Osteocyte (in vitro differentiated cells): ENCODE results near the gene CD300H. TPM values are rescaled to one million over a fixed set of nuclear protein-coding genes. Genes with fewer than 3 reads are reported as not detected.

Experiments used
- DNase-seq: peaks from one replicate; pipeline ENCODE4 v3.0.0; 2021; ENCODE audit warnings: mixed read lengths; ENCODE audit not compliant: unreplicated experiment; ENCODE audit errors: extremely low spot score
- H3K27ac Mint-ChIP-seq: one replicate; pipeline ENCODE4 v1.8.0; 2021; ENCODE audit warnings: mild to moderate bottlenecking, mixed read lengths; ENCODE audit not compliant: unreplicated experiment
- H3K27me3 Mint-ChIP-seq: one replicate; pipeline ENCODE4 v1.8.0; 2021; ENCODE audit warnings: mixed read lengths; ENCODE audit not compliant: unreplicated experiment
- H3K36me3 Mint-ChIP-seq: one replicate; pipeline ENCODE4 v1.8.0; 2021; ENCODE audit warnings: mixed read lengths; ENCODE audit not compliant: unreplicated experiment
- H3K4me1 Mint-ChIP-seq: one replicate; pipeline ENCODE4 v1.8.0; 2021; ENCODE audit warnings: mixed read lengths; ENCODE audit not compliant: unreplicated experiment
- H3K4me3 Mint-ChIP-seq: one replicate; pipeline ENCODE4 v1.8.0; 2021; ENCODE audit warnings: mild to moderate bottlenecking, moderate library complexity, mixed read lengths; ENCODE audit not compliant: unreplicated experiment
- H3K9me3 Mint-ChIP-seq: one replicate; pipeline ENCODE4 v1.8.0; 2021; ENCODE audit warnings: mixed read lengths; ENCODE audit not compliant: unreplicated experiment
- total RNA-seq: library from RNA; stranded (reverse); gene quantifications from 2 replicates; pipeline ENCODE4 v1.2.1, GENCODE V29; 2021
- TF ChIP-seq, protein P1 (sequence below): fragments of 200-600 bp; sonication (generic); IDR thresholded peaks from 2 replicates; pipeline ENCODE4 v1.5.0; 2021; ENCODE audit warnings: antibody characterized with exemption, mild to moderate bottlenecking, moderate library complexity

The CD300H gene
- total RNA-seq, 1 donor from 2014 or later, result not detected

DNA sequence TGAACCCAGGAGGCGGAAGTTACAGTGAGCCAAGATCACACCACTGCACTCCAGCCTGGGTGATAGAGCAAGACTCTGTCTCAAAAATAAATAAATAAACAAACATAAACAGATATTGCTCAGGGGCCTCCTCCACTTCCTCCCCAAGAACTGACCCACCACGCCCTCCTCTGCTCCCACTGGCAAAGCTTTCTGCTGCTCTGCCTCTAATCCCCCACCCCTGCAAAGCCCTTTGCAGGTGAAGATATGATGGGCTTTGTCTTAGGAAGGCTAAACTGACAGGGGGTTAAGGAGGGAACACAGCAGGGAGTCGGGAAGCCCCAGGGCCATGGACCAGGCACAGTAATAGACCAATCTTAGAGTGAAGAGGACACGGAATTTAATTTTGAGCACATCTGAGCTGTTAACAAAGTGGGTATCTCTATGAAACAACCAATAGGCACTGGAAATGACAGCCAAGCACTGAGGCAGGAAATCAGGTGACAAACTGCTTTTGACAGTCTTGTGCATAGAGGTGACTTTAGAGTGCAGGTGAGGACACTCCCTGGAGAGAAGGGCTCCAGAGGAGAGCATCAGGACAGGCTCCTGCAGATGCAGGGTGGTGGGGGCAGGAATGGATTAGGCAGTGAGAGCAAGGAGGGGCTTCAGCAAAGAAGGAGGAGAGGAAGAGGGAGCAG, 31.2 kb upstream of the CD300H start:
- H3K27ac Mint-ChIP-seq, result no peak overlapping the region
- H3K36me3 Mint-ChIP-seq, result no peaks in the 10 kb centered on the region
- TF ChIP-seq, protein P1, sequence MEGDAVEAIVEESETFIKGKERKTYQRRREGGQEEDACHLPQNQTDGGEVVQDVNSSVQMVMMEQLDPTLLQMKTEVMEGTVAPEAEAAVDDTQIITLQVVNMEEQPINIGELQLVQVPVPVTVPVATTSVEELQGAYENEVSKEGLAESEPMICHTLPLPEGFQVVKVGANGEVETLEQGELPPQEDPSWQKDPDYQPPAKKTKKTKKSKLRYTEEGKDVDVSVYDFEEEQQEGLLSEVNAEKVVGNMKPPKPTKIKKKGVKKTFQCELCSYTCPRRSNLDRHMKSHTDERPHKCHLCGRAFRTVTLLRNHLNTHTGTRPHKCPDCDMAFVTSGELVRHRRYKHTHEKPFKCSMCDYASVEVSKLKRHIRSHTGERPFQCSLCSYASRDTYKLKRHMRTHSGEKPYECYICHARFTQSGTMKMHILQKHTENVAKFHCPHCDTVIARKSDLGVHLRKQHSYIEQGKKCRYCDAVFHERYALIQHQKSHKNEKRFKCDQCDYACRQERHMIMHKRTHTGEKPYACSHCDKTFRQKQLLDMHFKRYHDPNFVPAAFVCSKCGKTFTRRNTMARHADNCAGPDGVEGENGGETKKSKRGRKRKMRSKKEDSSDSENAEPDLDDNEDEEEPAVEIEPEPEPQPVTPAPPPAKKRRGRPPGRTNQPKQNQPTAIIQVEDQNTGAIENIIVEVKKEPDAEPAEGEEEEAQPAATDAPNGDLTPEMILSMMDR, result no peak
- H3K27me3 Mint-ChIP-seq, result peaks cover 27% of the 10 kb centered on the region
- no peaks in the 10 kb centered on the region for H3K4me1 Mint-ChIP-seq
- no peak overlapping the region for H3K4me3 Mint-ChIP-seq
- H3K9me3 Mint-ChIP-seq, result no peaks in the 10 kb centered on the region
- no peak for DNase-seq

DNA sequence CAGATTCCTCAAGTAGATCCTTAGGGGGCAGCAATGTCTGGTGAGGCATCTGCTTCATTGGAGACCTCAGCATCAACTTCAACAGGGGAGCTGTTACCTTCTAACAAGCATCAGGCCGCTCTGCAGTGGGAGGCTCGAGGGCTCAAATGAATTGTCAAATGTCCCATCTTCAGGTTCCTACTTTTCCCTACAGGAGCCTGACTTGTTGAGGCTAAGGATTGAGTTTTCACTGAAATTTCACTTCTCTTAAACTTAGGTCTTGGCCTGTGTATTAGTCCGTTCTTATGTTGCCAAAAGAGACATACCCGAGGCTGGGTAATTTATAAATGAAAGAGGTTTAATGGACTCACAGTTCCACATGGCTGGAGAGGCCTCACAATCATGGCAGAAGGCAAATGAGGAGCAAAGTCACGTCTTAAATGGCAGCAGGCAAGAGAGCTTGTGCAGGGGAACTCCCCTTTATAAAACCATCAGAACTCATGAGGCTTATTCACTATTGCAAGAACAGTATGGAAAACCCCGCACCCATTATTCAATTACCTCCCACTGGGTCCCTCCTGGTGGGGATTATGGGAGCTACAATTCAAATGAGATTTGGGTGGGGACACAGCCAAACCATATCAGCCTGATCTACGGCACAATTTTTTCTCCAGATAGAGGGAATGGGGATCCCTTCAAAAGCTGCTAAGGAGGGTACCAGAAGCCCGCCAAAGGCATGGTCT, 29.9 kb upstream of the CD300H start:
- no peak for DNase-seq
- H3K4me3 Mint-ChIP-seq, result no peak overlapping the region
- no peaks in the 10 kb centered on the region for H3K36me3 Mint-ChIP-seq
- TF ChIP-seq, protein P1, result no peak
- no peak overlapping the region for H3K27ac Mint-ChIP-seq
- H3K4me1 Mint-ChIP-seq, result no peaks in the 10 kb centered on the region
- H3K27me3 Mint-ChIP-seq, result peaks cover 24% of the 10 kb centered on the region
- no peaks in the 10 kb centered on the region for H3K9me3 Mint-ChIP-seq

DNA sequence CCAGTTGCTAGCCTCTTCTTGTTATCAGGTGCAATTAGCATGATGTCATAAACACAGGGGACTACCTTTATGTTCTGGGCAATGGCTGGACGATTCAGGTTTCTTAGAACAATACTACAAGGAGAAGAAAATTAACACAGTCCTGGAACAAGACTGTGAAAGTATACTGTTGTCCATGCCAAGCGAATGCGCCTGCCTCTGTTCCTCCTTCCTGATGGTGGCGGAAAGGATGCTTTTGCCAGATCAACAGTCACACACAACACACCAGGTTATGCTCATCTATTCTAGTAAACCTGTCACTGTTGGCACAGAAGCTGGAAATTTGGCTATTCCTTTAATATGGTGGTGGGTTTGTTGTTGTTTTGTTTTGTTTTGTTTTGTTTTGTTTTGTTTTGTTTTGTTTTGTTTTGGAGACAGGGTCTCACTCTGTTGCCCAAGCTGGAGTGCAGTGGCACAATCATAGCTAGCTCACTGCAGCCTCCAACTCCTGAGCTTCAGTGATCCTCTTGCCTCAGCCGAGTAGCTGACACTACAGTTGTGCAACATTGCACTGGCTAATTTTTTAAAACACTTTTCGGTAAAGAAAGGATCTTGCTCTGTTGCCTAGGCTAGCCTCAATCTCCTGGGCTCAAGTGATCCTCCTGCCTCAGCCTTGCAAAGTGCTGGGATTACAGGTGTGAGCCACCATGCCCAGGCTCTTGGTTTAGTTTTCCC, 27.9 kb upstream of the CD300H start:
- no peaks in the 10 kb centered on the region for H3K36me3 Mint-ChIP-seq
- H3K4me1 Mint-ChIP-seq, result no peaks in the 10 kb centered on the region
- no peak overlapping the region for H3K4me3 Mint-ChIP-seq
- peaks cover 18% of the 10 kb centered on the region for H3K27me3 Mint-ChIP-seq
- H3K9me3 Mint-ChIP-seq, result no peaks in the 10 kb centered on the region
- no peak for DNase-seq
- H3K27ac Mint-ChIP-seq, result no peak overlapping the region
- TF ChIP-seq, protein P1, result no peak

DNA sequence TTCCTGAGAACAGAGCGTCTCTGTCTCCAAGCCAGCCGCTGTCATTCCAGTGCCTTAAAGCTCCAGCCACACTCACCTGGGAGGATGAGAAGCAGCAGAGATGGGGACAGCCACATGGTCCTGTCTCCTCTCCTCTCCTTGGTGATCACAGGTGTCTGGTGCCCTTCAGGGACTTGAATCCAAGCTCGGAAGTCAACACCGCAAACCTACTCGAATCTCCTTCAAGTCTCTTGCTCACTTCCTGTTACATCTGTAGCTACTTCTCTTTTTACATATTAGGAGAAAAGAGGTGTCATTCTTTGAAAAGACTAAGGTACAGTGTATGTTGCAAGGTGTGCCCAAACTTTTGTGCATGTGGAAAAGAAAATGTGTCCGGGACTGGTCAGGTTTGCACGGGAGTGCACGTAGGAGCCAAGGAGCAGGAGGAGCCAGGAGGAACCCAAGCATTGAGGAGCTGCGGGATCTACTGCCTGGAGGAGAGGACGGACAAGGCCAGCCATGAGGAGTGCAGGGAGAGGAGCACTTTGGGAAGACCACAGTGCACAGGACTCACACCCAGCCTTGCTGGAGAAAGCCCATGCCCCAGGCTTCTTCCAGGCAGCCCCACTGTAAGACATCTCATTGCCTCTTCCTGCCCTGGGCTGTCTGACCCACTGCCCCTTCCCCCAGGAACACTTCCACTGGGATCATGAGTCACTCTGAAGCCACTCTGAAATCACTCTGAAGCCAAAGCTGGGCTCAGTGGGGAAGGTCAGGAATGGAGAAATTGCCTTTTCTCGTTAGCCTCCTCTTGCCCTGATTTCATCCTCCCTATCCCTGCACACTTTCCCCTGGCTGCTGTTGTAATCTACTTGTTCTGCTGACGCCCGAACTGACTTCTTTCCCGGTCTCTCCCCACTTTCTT, 25.0 kb upstream of the CD300H start, which contains the start of gene CD300LD:
Gene CD300LD, minus strand, starts transcription at position 197 of the 904 bp plus-strand sequence. Its CDS starts 81 bp downstream, at position 116.
- Mint-ChIP-seq H3K4me1 (no peaks in the 10 kb centered on the region), H3K36me3 (no peaks in the 10 kb centered on the region), H3K9me3 (peaks cover 3% of the 10 kb centered on the region), H3K27me3 (peaks cover 8% of the 10 kb centered on the region), H3K27ac (no peak within 1 kb of the TSS), H3K4me3 (no peak within 1 kb of the TSS)
- no peak for DNase-seq
- TF ChIP-seq, protein P1, result no peak
